ENCODE measurements around the gene MCM10. TPM values are rescaled to one million over a fixed set of nuclear protein-coding genes. Genes with fewer than 3 reads are reported as not detected.

Gene MCM10
- total RNA-seq, 4 donors from 2014 or later, result 0.22 TPM; not detected in 3

- no peak overlapping the region for H3K27ac ChIP-seq
- TF ChIP-seq CTCF (IDR thresholded peaks at IDR 0.05) (no peak), EP300 (IDR thresholded peaks at IDR 0.05) (no peak), POLR2A (IDR thresholded peaks at IDR 0.05) (no peak)
- H3K4me1 ChIP-seq, result no peaks in the 10 kb centered on the region
- no peak overlapping the region for H3K4me3 ChIP-seq
- no peaks in the 10 kb centered on the region for H3K9me3 ChIP-seq
- no peaks in the 10 kb centered on the region for H3K27me3 ChIP-seq
- no peaks in the 10 kb centered on the region for H3K36me3 ChIP-seq
- no peak for DNase-seq (ENCODE audit: low spot score in 2 of 2)
- WGBS, 2 donors, result 52 to 58% methylated on average over 4 of the region's 4 CpGs
Measured at GRCh38 chr10:13189961-13190360, 28.6 kb downstream of the MCM10 start.

GRCh38 chr10:13190816-13191215 lies 29.5 kb downstream of the MCM10 start:
- no peak for DNase-seq (ENCODE audit: low spot score in 2 of 2)

DNA sequence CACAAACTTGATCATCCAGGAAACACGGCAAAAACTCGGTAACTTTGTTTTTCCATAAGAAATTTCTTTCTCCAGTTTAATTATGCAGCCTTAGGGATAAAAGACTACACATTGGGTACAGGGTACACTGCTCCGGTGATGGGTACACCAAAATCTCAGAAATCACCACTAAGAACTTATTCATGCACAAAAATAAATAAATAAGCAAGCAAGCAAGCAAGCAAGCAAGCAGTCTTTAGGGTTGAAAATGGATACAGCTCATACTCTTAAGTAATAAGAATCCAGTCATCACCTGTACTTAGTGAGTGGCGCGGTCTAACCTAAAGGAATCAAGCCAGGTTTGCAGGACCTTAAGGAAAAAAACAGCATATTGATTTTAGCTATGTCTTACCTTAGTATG lies 30.0 kb downstream of the MCM10 start:
- TF ChIP-seq EP300 (IDR thresholded peaks at IDR 0.05) (no peak), CTCF (IDR thresholded peaks at IDR 0.05) (no peak), POLR2A (IDR thresholded peaks at IDR 0.05) (no peak)
- 92 to 97% methylated on average over 5 of the region's 5 CpGs for WGBS, 2 donors

More at GRCh38 chr10:13190816-13191215, 29.5 kb downstream of the MCM10 start:
- Histone ChIP-seq H3K27me3 (no peaks in the 10 kb centered on the region), H3K36me3 (no peaks in the 10 kb centered on the region), H3K4me3 (no peak overlapping the region), H3K9me3 (no peaks in the 10 kb centered on the region), H3K27ac (no peak overlapping the region), H3K4me1 (no peaks in the 10 kb centered on the region)
- no peak for TF ChIP-seq POLR2A (IDR thresholded peaks at IDR 0.05)
- no peak for TF ChIP-seq EP300 (IDR thresholded peaks at IDR 0.05)
- TF ChIP-seq CTCF (IDR thresholded peaks at IDR 0.05), result no peak
- 81% methylated on average over 3 of the region's 3 CpGs for WGBS, 2 donors

DNA sequence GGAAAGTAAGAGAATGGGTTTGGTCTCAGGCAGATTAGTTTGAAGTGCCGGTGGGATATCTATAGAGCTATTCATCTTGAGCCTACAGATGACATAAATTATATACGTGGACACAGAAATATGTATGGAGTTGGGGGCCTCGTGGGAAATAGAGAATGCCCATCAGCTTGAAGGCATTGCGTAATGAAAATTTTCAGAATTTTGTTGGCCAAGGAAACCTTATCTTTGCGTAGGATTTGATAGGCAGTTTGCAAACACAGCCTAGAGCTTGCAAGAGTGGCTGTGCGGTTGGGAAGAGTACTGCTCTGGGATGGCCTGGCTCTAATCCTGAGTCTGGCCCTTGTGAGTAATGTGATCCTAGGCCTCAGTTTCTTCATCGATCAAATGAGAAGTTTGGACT lies 32.3 kb downstream of the MCM10 start:
- Histone ChIP-seq H3K4me1 (no peaks in the 10 kb centered on the region), H3K4me3 (no peak overlapping the region)

More for the DNA sequence above, 30.0 kb downstream of the MCM10 start:
- no peak for DNase-seq (ENCODE audit: low spot score in 2 of 2)
- H3K4me3 ChIP-seq, result no peak overlapping the region
- H3K4me1 ChIP-seq, result no peaks in the 10 kb centered on the region
- no peaks in the 10 kb centered on the region for H3K36me3 ChIP-seq
- no peaks in the 10 kb centered on the region for H3K9me3 ChIP-seq
- no peaks in the 10 kb centered on the region for H3K27me3 ChIP-seq
- no peak overlapping the region for H3K27ac ChIP-seq

DNA sequence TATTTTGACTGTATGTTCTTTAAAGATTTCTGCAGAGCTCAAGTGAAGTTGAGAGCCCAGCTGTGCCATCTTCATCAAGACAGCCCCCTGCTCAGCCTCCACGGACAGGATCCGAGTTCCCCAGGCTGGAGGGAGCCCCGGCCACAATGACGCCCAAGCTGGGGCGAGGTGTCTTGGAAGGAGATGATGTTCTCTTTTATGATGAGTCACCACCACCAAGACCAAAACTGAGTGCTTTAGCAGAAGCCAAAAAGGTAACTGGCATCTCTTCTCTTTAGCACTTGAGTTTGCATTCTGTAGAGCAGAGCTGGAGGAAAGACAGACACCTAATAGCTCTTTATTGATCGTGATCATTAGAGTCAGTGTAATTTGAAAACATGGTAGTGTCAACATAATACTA lies 33.7 kb downstream of the MCM10 start:
- TF ChIP-seq POLR2A (IDR thresholded peaks at IDR 0.05), result no peak
- no peak for TF ChIP-seq CTCF (IDR thresholded peaks at IDR 0.05)
- no peak for TF ChIP-seq EP300 (IDR thresholded peaks at IDR 0.05)
- no peak for DNase-seq (ENCODE audit: low spot score in 2 of 2)
- no peaks in the 10 kb centered on the region for H3K9me3 ChIP-seq
- no peaks in the 10 kb centered on the region for H3K4me1 ChIP-seq
- WGBS, 2 donors, result 90 to 93% methylated on average over 6 of the region's 6 CpGs
- no peak overlapping the region for H3K4me3 ChIP-seq
- no peak overlapping the region for H3K27ac ChIP-seq
- H3K36me3 ChIP-seq, result no peaks in the 10 kb centered on the region
- no peaks in the 10 kb centered on the region for H3K27me3 ChIP-seq

More for the DNA sequence above, 32.3 kb downstream of the MCM10 start:
- no peaks in the 10 kb centered on the region for H3K27me3 ChIP-seq
- H3K36me3 ChIP-seq, result no peaks in the 10 kb centered on the region
- TF ChIP-seq CTCF (IDR thresholded peaks at IDR 0.05), result no peak
- TF ChIP-seq POLR2A (IDR thresholded peaks at IDR 0.05), result no peak
- no peak for TF ChIP-seq EP300 (IDR thresholded peaks at IDR 0.05)
- no peak for DNase-seq (ENCODE audit: low spot score in 2 of 2)
- 79% methylated on average over 7 of the region's 7 CpGs for WGBS, 2 donors
- H3K27ac ChIP-seq, result no peak overlapping the region
- no peaks in the 10 kb centered on the region for H3K9me3 ChIP-seq

Data from tibial nerve (tissue), 4 donors.